HL-60 (cell line): ENCODE results near the gene ARID2.

Experiments
- SPI1 ChIP-seq: IDR thresholded peaks from 2 replicates; pipeline ENCODE4 v1.6.1; 2012; ENCODE audit warnings: low read depth, mild to moderate bottlenecking, borderline replicate concordance
- TF ChIP-seq, protein P1 (sequence below): IDR thresholded peaks from 2 replicates; pipeline ENCODE4 v1.6.1; 2012; ENCODE audit warnings: low read depth; ENCODE audit not compliant: insufficient replicate concordance
- TF ChIP-seq, protein P2 (sequence below): IDR thresholded peaks from one replicate; pipeline ENCODE4 v1.5.1; 2011; ENCODE audit warnings: low read length, control low read depth, inconsistent platforms; ENCODE audit not compliant: insufficient read depth

DNA sequence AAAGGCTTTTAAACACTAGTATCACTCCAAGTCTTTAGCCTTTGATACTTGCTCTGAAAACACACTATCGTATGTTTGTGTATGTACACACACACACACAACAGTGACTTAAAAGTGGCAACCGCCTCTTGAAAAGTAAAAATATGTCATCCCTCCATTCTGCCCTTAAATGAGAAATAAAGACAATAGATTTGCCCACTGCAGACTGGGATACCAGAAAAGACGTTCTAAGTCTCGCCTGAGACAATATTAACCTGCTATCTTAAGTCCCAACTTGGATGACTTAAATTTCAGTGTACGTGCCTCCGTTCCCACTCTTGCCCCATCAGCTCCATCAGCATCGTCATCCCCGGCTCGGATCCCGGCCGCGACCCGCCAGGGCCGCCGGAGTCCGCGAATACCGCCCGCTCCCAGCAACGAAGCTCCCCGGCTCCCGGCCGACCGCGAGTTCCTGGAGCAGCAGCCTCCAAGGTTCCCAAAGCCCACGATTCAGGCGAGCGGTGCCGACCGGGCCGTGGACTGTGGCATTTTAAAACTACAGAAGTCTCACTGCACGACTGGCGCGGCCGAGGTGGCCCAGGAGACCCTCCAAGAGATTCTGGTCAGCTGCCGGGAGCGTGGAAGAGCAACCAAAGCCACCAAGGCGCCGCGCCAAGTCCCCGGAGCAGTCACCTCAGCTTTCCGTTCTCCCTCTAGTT lies 2.8 kb upstream of the ARID2 start:
- TF ChIP-seq, protein P1, sequence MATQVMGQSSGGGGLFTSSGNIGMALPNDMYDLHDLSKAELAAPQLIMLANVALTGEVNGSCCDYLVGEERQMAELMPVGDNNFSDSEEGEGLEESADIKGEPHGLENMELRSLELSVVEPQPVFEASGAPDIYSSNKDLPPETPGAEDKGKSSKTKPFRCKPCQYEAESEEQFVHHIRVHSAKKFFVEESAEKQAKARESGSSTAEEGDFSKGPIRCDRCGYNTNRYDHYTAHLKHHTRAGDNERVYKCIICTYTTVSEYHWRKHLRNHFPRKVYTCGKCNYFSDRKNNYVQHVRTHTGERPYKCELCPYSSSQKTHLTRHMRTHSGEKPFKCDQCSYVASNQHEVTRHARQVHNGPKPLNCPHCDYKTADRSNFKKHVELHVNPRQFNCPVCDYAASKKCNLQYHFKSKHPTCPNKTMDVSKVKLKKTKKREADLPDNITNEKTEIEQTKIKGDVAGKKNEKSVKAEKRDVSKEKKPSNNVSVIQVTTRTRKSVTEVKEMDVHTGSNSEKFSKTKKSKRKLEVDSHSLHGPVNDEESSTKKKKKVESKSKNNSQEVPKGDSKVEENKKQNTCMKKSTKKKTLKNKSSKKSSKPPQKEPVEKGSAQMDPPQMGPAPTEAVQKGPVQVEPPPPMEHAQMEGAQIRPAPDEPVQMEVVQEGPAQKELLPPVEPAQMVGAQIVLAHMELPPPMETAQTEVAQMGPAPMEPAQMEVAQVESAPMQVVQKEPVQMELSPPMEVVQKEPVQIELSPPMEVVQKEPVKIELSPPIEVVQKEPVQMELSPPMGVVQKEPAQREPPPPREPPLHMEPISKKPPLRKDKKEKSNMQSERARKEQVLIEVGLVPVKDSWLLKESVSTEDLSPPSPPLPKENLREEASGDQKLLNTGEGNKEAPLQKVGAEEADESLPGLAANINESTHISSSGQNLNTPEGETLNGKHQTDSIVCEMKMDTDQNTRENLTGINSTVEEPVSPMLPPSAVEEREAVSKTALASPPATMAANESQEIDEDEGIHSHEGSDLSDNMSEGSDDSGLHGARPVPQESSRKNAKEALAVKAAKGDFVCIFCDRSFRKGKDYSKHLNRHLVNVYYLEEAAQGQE = no peak
- TF ChIP-seq, protein P2, sequence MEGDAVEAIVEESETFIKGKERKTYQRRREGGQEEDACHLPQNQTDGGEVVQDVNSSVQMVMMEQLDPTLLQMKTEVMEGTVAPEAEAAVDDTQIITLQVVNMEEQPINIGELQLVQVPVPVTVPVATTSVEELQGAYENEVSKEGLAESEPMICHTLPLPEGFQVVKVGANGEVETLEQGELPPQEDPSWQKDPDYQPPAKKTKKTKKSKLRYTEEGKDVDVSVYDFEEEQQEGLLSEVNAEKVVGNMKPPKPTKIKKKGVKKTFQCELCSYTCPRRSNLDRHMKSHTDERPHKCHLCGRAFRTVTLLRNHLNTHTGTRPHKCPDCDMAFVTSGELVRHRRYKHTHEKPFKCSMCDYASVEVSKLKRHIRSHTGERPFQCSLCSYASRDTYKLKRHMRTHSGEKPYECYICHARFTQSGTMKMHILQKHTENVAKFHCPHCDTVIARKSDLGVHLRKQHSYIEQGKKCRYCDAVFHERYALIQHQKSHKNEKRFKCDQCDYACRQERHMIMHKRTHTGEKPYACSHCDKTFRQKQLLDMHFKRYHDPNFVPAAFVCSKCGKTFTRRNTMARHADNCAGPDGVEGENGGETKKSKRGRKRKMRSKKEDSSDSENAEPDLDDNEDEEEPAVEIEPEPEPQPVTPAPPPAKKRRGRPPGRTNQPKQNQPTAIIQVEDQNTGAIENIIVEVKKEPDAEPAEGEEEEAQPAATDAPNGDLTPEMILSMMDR = no peak
- no peak for TF ChIP-seq SPI1
